HCT116 (cell line): ENCODE measurements around the gene ENOX1. TPM values are rescaled to one million over a fixed set of nuclear protein-coding genes. Genes with fewer than 3 reads are reported as not detected.

Experiments
- ATAC-seq: fragments of 200-7000 bp; cut with Tn5 transposase; 2 replicates; pipeline ENCODE4 v1.9.1; 2020; ENCODE audit warnings: mild to moderate bottlenecking, moderate library complexity
- BruUV-seq: library from RNA; stranded (reverse); fragments of 400-500 nt; replicated peaks from 2 replicates; lab custom pipeline; 2021; lab: Mats Ljungman, UMichigan
- CTCF ChIA-PET: fragments of 300-600 bp; sonication (Branson Sonifier 250); formaldehyde crosslinking; loops from one replicate; lab custom pipeline; 2021; ENCODE audit warnings: antibody characterized with exemption; lab: Charles Lee
- POLR2A ChIA-PET: fragments of 300-600, 350-600 bp; sonication (Branson Sonifier 250); formaldehyde crosslinking; loops from one replicate; lab custom pipeline; 2021; ENCODE audit warnings: antibody characterized with exemption; lab: Charles Lee
- RAD21 ChIA-PET, 2 experiments: fragments of 300-600 bp; sonication (Branson Sonifier 250); formaldehyde crosslinking; loops; one replicate each; lab custom pipeline; 2023; ENCODE audit warnings: low total read pairs in 2 of 2; ENCODE audit not compliant: uncharacterized antibody in 2 of 2, unreplicated experiment in 2 of 2, low non-redundant PET in 1 of 2; lab: Charles Lee
- DNase-seq: peaks from one replicate; pipeline ENCODE4 v3.0.0-alpha.2; 2010; ENCODE audit warnings: low read depth, low spot score
- H2AFZ ChIP-seq: fragments of 200-600 bp; shearing (Covaris generic), sonication (generic); 2 replicates; pipeline ENCODE4 v1.6.1; 2017; ENCODE audit warnings: low read depth, mixed run types, mixed read lengths, antibody characterized with exemption, low read length; ENCODE audit not compliant: poor library complexity, severe bottlenecking
- H3K27ac ChIP-seq: 2 replicates; pipeline ENCODE4 v1.5.1; 2012; ENCODE audit warnings: low read depth, low read length
- H3K27me3 ChIP-seq: fragments of 200-600 bp; sonication (generic); 2 replicates; pipeline ENCODE4 v1.6.1; 2016; ENCODE audit warnings: mixed run types, low read length, mixed read lengths; ENCODE audit not compliant: insufficient read depth
- H3K36me3 ChIP-seq, 2 experiments: fragments of 200-500 bp in 1 of 2; fragments of 200-600 bp in 1 of 2; sonication (Bioruptor generic) in 1 of 2; sonication (generic) in 1 of 2; 2 replicates each; pipeline versions ENCODE4 v1.5.1 to v1.6.1; 2014 to 2016; ENCODE audit warnings: low read length in 2 of 2, inconsistent platforms in 1 of 2, mixed read lengths in 1 of 2, mixed run types in 1 of 2; ENCODE audit not compliant: insufficient read depth in 2 of 2, control insufficient read depth in 1 of 2
- H3K4me1 ChIP-seq, 2 experiments: fragments of 200-600 bp in 1 of 2; sonication (generic) in 1 of 2; 2 replicates each; pipeline versions ENCODE4 v1.5.1 to v1.6.1; 2012 to 2017; ENCODE audit warnings: low read length in 2 of 2, inconsistent platforms in 1 of 2, mild to moderate bottlenecking in 1 of 2, mixed read lengths in 1 of 2, mixed run types in 1 of 2, moderate library complexity in 1 of 2; ENCODE audit not compliant: insufficient read depth in 2 of 2, control insufficient read depth in 1 of 2
- H3K4me2 ChIP-seq: fragments of 200-600 bp; sonication (generic); 2 replicates; pipeline ENCODE4 v1.6.1; 2017; ENCODE audit warnings: mixed run types, low read length, mixed read lengths
- H3K4me3 ChIP-seq, 2 experiments: fragments of 200-600 bp in 1 of 2; sonication (generic) in 1 of 2; replicated peaks in 1 of 2; 2 replicates each; pipeline ENCODE4 v1.5.1; 2011 to 2016; ENCODE audit warnings: low read length in 2 of 2, control low read depth in 1 of 2, low read depth in 1 of 2, mild to moderate bottlenecking in 1 of 2, mixed read lengths in 1 of 2, mixed run types in 1 of 2
- H3K79me2 ChIP-seq: fragments of 200-600 bp; sonication (generic); 2 replicates; pipeline ENCODE4 v1.6.1; 2017; ENCODE audit warnings: mild to moderate bottlenecking, mixed run types, low read length, moderate library complexity, mixed read lengths; ENCODE audit not compliant: insufficient read depth
- H3K9ac ChIP-seq: fragments of 200-600 bp; sonication (generic); 2 replicates; pipeline ENCODE4 v1.6.1; 2016; ENCODE audit warnings: low read length, mixed read lengths
- H3K9me2 ChIP-seq: fragments of 200-600 bp; sonication (generic), shearing (Covaris generic); 2 replicates; pipeline ENCODE4 v1.6.1; 2017; ENCODE audit warnings: mixed run types, mild to moderate bottlenecking, moderate library complexity; ENCODE audit not compliant: insufficient read depth
- H3K9me3 ChIP-seq, 2 experiments: fragments of 200-500 bp in 1 of 2; fragments of 200-600 bp in 1 of 2; sonication (Bioruptor generic) in 1 of 2; sonication (generic) in 1 of 2; 2 replicates each; pipeline ENCODE4 v1.6.1; 2014 to 2017; ENCODE audit warnings: low read length in 2 of 2, mixed read lengths in 2 of 2, inconsistent platforms in 1 of 2, low read depth in 1 of 2, mild to moderate bottlenecking in 1 of 2, mixed run types in 1 of 2, moderate library complexity in 1 of 2; ENCODE audit not compliant: control insufficient read depth in 1 of 2, insufficient read depth in 1 of 2
- H4K20me1 ChIP-seq: fragments of 200-600 bp; sonication (generic), shearing (Covaris generic); 2 replicates; pipeline ENCODE4 v1.6.1; 2017; ENCODE audit warnings: mixed run types, mild to moderate bottlenecking, moderate library complexity; ENCODE audit not compliant: insufficient read depth
- EGR1 ChIP-seq: IDR thresholded peaks from 2 replicates; pipeline ENCODE4 v1.6.1; 2012; ENCODE audit warnings: low read depth
- EZH2 ChIP-seq: fragments of 200-600 bp; sonication (generic); IDR thresholded peaks from 2 replicates; pipeline ENCODE4 v1.6.1; 2017; ENCODE audit warnings: antibody characterized with exemption, mixed run types
- FOSL1 ChIP-seq: IDR thresholded peaks from 2 replicates; pipeline ENCODE4 v1.6.1; 2012; ENCODE audit warnings: low read depth
- JUND ChIP-seq: IDR thresholded peaks from 2 replicates; pipeline ENCODE4 v1.6.1; 2012
- MAX ChIP-seq: IDR thresholded peaks from 2 replicates; pipeline ENCODE4 v1.6.1; 2012
- RAD21 ChIP-seq: IDR thresholded peaks from 2 replicates; pipeline ENCODE4 v1.6.1; 2012; ENCODE audit warnings: low read depth, mild to moderate bottlenecking
- SRF ChIP-seq: IDR thresholded peaks from 2 replicates; pipeline ENCODE4 v1.6.1; 2012; ENCODE audit warnings: low read depth
- TCF7L2 ChIP-seq: IDR thresholded peaks from 2 replicates; pipeline ENCODE4 v1.7.0; 2011; ENCODE audit warnings: borderline replicate concordance, inconsistent platforms; ENCODE audit not compliant: insufficient read depth, insufficient read length; ENCODE audit errors: extremely low read depth
- YY1 ChIP-seq: IDR thresholded peaks from 2 replicates; pipeline ENCODE4 v1.6.1; 2011; ENCODE audit warnings: low read length, low read depth, moderate library complexity, mild to moderate bottlenecking; ENCODE audit not compliant: insufficient replicate concordance; ENCODE audit errors: extremely low read depth
- ZFX ChIP-seq: fragments of 450-650 bp; IDR thresholded peaks from 2 replicates; pipeline ENCODE4 v1.6.1; 2017
- ZNF274 ChIP-seq: fragments of 200-500 bp; sonication (Bioruptor generic); IDR thresholded peaks from 2 replicates; pipeline ENCODE4 v1.6.1; 2014; ENCODE audit warnings: mild to moderate bottlenecking, low read depth, low read length, inconsistent platforms
- intact Hi-C: fragments of 100-400 bp; cut with micrococcal nuclease; formaldehyde crosslinking; loops from 2 replicates; pipeline ENCODE4 v1.10.0; 2022
- total RNA-seq: library from RNA; stranded (reverse); gene quantifications from one replicate; pipeline ENCODE4 v1.2.1, GENCODE V29; 2021; ENCODE audit not compliant: unreplicated experiment

Gene ENOX1
- total RNA-seq, 1 experiment from 2014 or later, result 4.5 TPM

GRCh38 chr13:43238341-43239083 is 548.3 kb downstream of the ENOX1 start:
- TF ChIP-seq RAD21 (no peak), SRF (no peak), TCF7L2 (no peak), ZFX (no peak), EGR1 (no peak), FOSL1 (no peak), MAX (no peak), JUND (no peak), ZNF274 (no peak)
- Histone ChIP-seq H3K4me2 (no peak overlapping the region), H3K4me1 (no peaks in the 10 kb centered on the region), H3K9me2 (no peaks in the 10 kb centered on the region), H3K9me3 (no peaks in the 10 kb centered on the region), H4K20me1 (no peaks in the 10 kb centered on the region), H3K27me3 (no peaks in the 10 kb centered on the region), H3K27ac (no peak overlapping the region), H2AFZ (no peak overlapping the region), H3K4me3 (no peak overlapping the region), H3K9ac (no peak overlapping the region), H3K79me2 (no peaks in the 10 kb centered on the region), H3K36me3 (no peaks in the 10 kb centered on the region)
- ChIA-PET POLR2A (no interaction called here), CTCF (no interaction called here), RAD21 (no interaction called here)
- intact Hi-C loops, result no loop called here
- no peak for DNase-seq
- no peak for ATAC-seq
- BruUV-seq, result no TSS peak

- no TSS peak for BruUV-seq
- H3K4me1 ChIP-seq, result no peaks in the 10 kb centered on the region
- ATAC-seq, result no peak
Measured at GRCh38 chr13:43237616-43238015, 549.2 kb downstream of the ENOX1 start.

More at GRCh38 chr13:43237616-43238015, 549.2 kb downstream of the ENOX1 start:
- no peak overlapping the region for H2AFZ ChIP-seq
- no peaks in the 10 kb centered on the region for H3K79me2 ChIP-seq
- DNase-seq, result no peak
- TF ChIP-seq EZH2 (no peak), RAD21 (no peak), JUND (no peak), YY1 (no peak)
- TF ChIP-seq, all 23 proteins: peak for 0
- Histone ChIP-seq H3K9me3 (no peaks in the 10 kb centered on the region), H4K20me1 (no peaks in the 10 kb centered on the region), H3K27me3 (no peaks in the 10 kb centered on the region), H3K36me3 (no peaks in the 10 kb centered on the region), H3K9ac (no peak overlapping the region), H3K9me2 (no peaks in the 10 kb centered on the region), H3K4me3 (no peak overlapping the region), H3K27ac (no peak overlapping the region), H3K4me2 (no peak overlapping the region)
- RAD21 ChIA-PET, result no interaction called here
- intact Hi-C loops, result no loop called here
- POLR2A ChIA-PET, result no interaction called here
- CTCF ChIA-PET, result no interaction called here
